ENCODE measurements around the gene PARVA.

Gene PARVA

GRCh38 chr11:12531681-12532080 is 154.3 kb downstream of the PARVA start:
- DNase-seq (ENCODE audit: low read depth), result no peak

- DNase-seq (ENCODE audit: low read depth), result no peak
Measured at GRCh38 chr11:12532580-12532979, 155.2 kb downstream of the PARVA start.

- DNase-seq (ENCODE audit: low read depth), result no peak
Measured at GRCh38 chr11:12534549-12534948, 157.2 kb downstream of the PARVA start.

- DNase-seq (ENCODE audit: low read depth), result no peak
Measured at GRCh38 chr11:12535321-12535720, 157.9 kb downstream of the PARVA start.

GRCh38 chr11:12536566-12536965 is 159.2 kb downstream of the PARVA start:
- no peak for DNase-seq (ENCODE audit: low read depth)

GRCh38 chr11:12537778-12538401 is 160.5 kb downstream of the PARVA start:
- DNase-seq (ENCODE audit: low read depth), result no peak

- no peak for DNase-seq (ENCODE audit: low read depth)
Measured at GRCh38 chr11:12538889-12539421, 161.6 kb downstream of the PARVA start.

- DNase-seq (ENCODE audit: low read depth), result no peak
Measured at GRCh38 chr11:12539572-12539971, 162.2 kb downstream of the PARVA start.

- no peak for DNase-seq (ENCODE audit: low read depth)
Measured at GRCh38 chr11:12540075-12540680, 162.8 kb downstream of the PARVA start.

GRCh38 chr11:12540913-12541582 is 163.7 kb downstream of the PARVA start:
- no peak for DNase-seq (ENCODE audit: low read depth)

GRCh38 chr11:12541583-12542151 is 164.3 kb downstream of the PARVA start:
- no peak for DNase-seq (ENCODE audit: low read depth)

- no peak for DNase-seq (ENCODE audit: low read depth)
Measured at GRCh38 chr11:12542186-12542935, 165.0 kb downstream of the PARVA start.

- DNase-seq (ENCODE audit: low read depth), result no peak
Measured at GRCh38 chr11:12543596-12544415, 166.4 kb downstream of the PARVA start.

GRCh38 chr11:12544986-12545775 is 167.8 kb downstream of the PARVA start:
- no peak for DNase-seq (ENCODE audit: low read depth)

GRCh38 chr11:12546122-12546521 is 168.8 kb downstream of the PARVA start:
- no peak for DNase-seq (ENCODE audit: low read depth)

GRCh38 chr11:12546660-12547059 is 169.3 kb downstream of the PARVA start:
- no peak for DNase-seq (ENCODE audit: low read depth)

- no peak for DNase-seq (ENCODE audit: low read depth)
Measured at GRCh38 chr11:12547953-12548650, 170.7 kb downstream of the PARVA start.

- DNase-seq (ENCODE audit: low read depth), result no peak
Measured at GRCh38 chr11:12552692-12553091, 175.3 kb downstream of the PARVA start.

GRCh38 chr11:12554122-12554521 is 176.8 kb downstream of the PARVA start:
- DNase-seq (ENCODE audit: low read depth), result no peak

- DNase-seq (ENCODE audit: low read depth), result no peak
Measured at GRCh38 chr11:12556155-12556554, 178.8 kb downstream of the PARVA start.
